ENCODE data around the gene VGLL2.

- no peak for TF ChIP-seq SUZ12 (IDR thresholded peaks at IDR 0.05)
- TF ChIP-seq HDGF (IDR thresholded peaks at IDR 0.05; ENCODE audit: borderline replicate concordance): no peak
- no peak for TF ChIP-seq LEF1 (IDR thresholded peaks at IDR 0.05; ENCODE audit: borderline replicate concordance)
- no peak for TF ChIP-seq BHLHE40 (IDR thresholded peaks at IDR 0.05; ENCODE audit: borderline replicate concordance)
- no peak for TF ChIP-seq ELF4 (IDR thresholded peaks at IDR 0.05)
- TF ChIP-seq SP1 (IDR thresholded peaks at IDR 0.05): no peak
- TF ChIP-seq FOXK2 (IDR thresholded peaks at IDR 0.05): no peak
- no peak for TF ChIP-seq L3MBTL2 (conservative IDR thresholded peaks at IDR 0.05)
- TF ChIP-seq ZNF384 (IDR thresholded peaks at IDR 0.05): no peak
- TF ChIP-seq PKNOX1 (IDR thresholded peaks at IDR 0.05): no peak
- no peak for TF ChIP-seq FOXA1 (IDR thresholded peaks at IDR 0.05)
- TF ChIP-seq ARNT (IDR thresholded peaks at IDR 0.05): no peak
These were observed 43.7 kb downstream of the VGLL2 start for GRCh38 chr6:117309069-117309468.

Measured in HEK293T (cell line).